Esophagus muscularis mucosa (tissue), 4 donors: Measurements from ENCODE around the gene GAS7. TPM values are rescaled to one million over a fixed set of nuclear protein-coding genes. Genes with fewer than 3 reads are reported as not detected.

Experiments used
- DNase-seq: peaks from one replicate; pipeline ENCODE4 v3.0.0-alpha.2; 2017; ENCODE audit errors: extremely low spot score
- H3K27ac ChIP-seq, 4 donors: fragments of 200-600 bp; sonication (generic); replicated peaks in 1 of 4; 1 replicate in 3 of 4; 2 replicates in 1 of 4; pipeline ENCODE4 v1.5.1; 2016 to 2019; ENCODE audit warnings: mild to moderate bottlenecking in 1 of 4
- H3K27me3 ChIP-seq, 4 donors: fragments of 200-600 bp; sonication (generic); one replicate each; pipeline versions ENCODE4 v1.5.1 to v1.6.0; 2016 to 2019
- H3K36me3 ChIP-seq, 4 donors: fragments of 200-600 bp; sonication (generic); one replicate each; pipeline ENCODE4 v1.5.1; 2016 to 2019
- H3K4me1 ChIP-seq, 4 donors: fragments of 200-600 bp; sonication (generic); one replicate each; pipeline ENCODE4 v1.5.1; 2016 to 2019
- H3K4me3 ChIP-seq, 4 donors: fragments of 200-600 bp; sonication (generic); 1 replicate in 2 of 4; 2 replicates in 2 of 4; pipeline ENCODE4 v1.5.1; 2016 to 2019; ENCODE audit warnings: mild to moderate bottlenecking in 4 of 4, moderate library complexity in 1 of 4
- H3K9me3 ChIP-seq, 4 donors: fragments of 200-600 bp; sonication (generic); 1 replicate in 3 of 4; 2 replicates in 1 of 4; pipeline ENCODE4 v1.5.1; 2016 to 2019
- EP300 ChIP-seq: sonication (generic); formaldehyde crosslinking; IDR thresholded peaks from one replicate; pipeline ENCODE4 v1.6.1; 2017; ENCODE audit warnings: antibody characterized with exemption
- POLR2A ChIP-seq: fragments of 450-650 bp; IDR thresholded peaks from one replicate; pipeline ENCODE4 v1.6.1; 2017; ENCODE audit warnings: antibody characterized with exemption, moderate library complexity, mild to moderate bottlenecking, low read depth
- POLR2AphosphoS5 ChIP-seq, 2 donors: sonication (generic); formaldehyde crosslinking; IDR thresholded peaks; one replicate each; pipeline ENCODE4 v1.6.1; 2017; ENCODE audit warnings: antibody characterized with exemption in 2 of 2
- WGBS: methylation state at CpG from one replicate; pipeline ENCODE4 v1.1.5; 2018; 5-methylcytosine and 5-hydroxymethylcytosine counted together
- intact Hi-C: fragments of 100-400 bp; cut with DNase I; formaldehyde crosslinking; loops from one replicate; pipeline ENCODE4 v1.15.1; 2023
- total RNA-seq, 4 donors: library from RNA; depleted of rRNA; stranded (reverse); fragments of >200 nt; gene quantifications; one replicate each; pipeline versions ENCODE4 v1.1.0 to v1.2.1, GENCODE V29; 2016
- TF ChIP-seq, protein P1 (sequence below), 3 experiments: fragments of 200-600 bp in 2 of 3; fragments of 450-650 bp in 1 of 3; sonication (generic) in 2 of 3; IDR thresholded peaks; one replicate each; pipeline ENCODE4 v1.5.1; 2017 to 2019; ENCODE audit warnings: antibody characterized with exemption in 3 of 3, mild to moderate bottlenecking in 2 of 3, moderate library complexity in 1 of 3

GAS7 gene
- total RNA-seq, 4 donors from 2014 or later, result 77.3 to 124 (median 86.7) TPM

- TF ChIP-seq POLR2AphosphoS5 (IDR thresholded peaks at IDR 0.05) (no peak), POLR2A (no peak)
- TF ChIP-seq, protein P1, sequence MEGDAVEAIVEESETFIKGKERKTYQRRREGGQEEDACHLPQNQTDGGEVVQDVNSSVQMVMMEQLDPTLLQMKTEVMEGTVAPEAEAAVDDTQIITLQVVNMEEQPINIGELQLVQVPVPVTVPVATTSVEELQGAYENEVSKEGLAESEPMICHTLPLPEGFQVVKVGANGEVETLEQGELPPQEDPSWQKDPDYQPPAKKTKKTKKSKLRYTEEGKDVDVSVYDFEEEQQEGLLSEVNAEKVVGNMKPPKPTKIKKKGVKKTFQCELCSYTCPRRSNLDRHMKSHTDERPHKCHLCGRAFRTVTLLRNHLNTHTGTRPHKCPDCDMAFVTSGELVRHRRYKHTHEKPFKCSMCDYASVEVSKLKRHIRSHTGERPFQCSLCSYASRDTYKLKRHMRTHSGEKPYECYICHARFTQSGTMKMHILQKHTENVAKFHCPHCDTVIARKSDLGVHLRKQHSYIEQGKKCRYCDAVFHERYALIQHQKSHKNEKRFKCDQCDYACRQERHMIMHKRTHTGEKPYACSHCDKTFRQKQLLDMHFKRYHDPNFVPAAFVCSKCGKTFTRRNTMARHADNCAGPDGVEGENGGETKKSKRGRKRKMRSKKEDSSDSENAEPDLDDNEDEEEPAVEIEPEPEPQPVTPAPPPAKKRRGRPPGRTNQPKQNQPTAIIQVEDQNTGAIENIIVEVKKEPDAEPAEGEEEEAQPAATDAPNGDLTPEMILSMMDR (IDR thresholded peaks at IDR 0.05), result no peak
- H3K4me3 ChIP-seq, result no peak overlapping the region
- no peaks in the 10 kb centered on the region for H3K36me3 ChIP-seq
- H3K4me1 ChIP-seq, result peaks cover 26 to 41% (median 36%) of the 10 kb centered on the region in 4 donors
- DNase-seq, result no peak
- no peaks in the 10 kb centered on the region for H3K27me3 ChIP-seq
- no peaks in the 10 kb centered on the region for H3K9me3 ChIP-seq
- 100% methylated on average over 3 of the region's 3 CpGs for WGBS
- intact Hi-C loops, result loop anchor here (10.0 kb wide), 1 partner anchor 121 kb away; no protein-coding TSS in a partner anchor
- no peak overlapping the region for H3K27ac ChIP-seq
Measured at GRCh38 chr17:10083864-10084263, 114.5 kb downstream of the GAS7 start.

GRCh38 chr17:10082795-10083194 lies 115.6 kb downstream of the GAS7 start:
- intact Hi-C loops, result loop anchor here (10.0 kb wide), 1 partner anchor 122 kb away; no protein-coding TSS in a partner anchor
- TF ChIP-seq, protein P1 (IDR thresholded peaks at IDR 0.05), result no peak
- no peak for TF ChIP-seq POLR2A
- WGBS, result 87% methylated on average over 2 of the region's 2 CpGs
- Histone ChIP-seq H3K4me3 (no peak overlapping the region), H3K36me3 (no peaks in the 10 kb centered on the region), H3K9me3 (no peaks in the 10 kb centered on the region), H3K27ac (no peak overlapping the region), H3K27me3 (no peaks in the 10 kb centered on the region), H3K4me1 (peaks cover 20 to 31% (median 26%) of the 10 kb centered on the region in 4 donors)
- DNase-seq, result no peak

GRCh38 chr17:10081571-10082169 lies 116.7 kb downstream of the GAS7 start:
- TF ChIP-seq EP300, result no peak
- no peak for TF ChIP-seq POLR2A
- TF ChIP-seq, protein P1 (IDR thresholded peaks at IDR 0.05), result no peak
- no peak for TF ChIP-seq POLR2AphosphoS5 (IDR thresholded peaks at IDR 0.05)

DNA sequence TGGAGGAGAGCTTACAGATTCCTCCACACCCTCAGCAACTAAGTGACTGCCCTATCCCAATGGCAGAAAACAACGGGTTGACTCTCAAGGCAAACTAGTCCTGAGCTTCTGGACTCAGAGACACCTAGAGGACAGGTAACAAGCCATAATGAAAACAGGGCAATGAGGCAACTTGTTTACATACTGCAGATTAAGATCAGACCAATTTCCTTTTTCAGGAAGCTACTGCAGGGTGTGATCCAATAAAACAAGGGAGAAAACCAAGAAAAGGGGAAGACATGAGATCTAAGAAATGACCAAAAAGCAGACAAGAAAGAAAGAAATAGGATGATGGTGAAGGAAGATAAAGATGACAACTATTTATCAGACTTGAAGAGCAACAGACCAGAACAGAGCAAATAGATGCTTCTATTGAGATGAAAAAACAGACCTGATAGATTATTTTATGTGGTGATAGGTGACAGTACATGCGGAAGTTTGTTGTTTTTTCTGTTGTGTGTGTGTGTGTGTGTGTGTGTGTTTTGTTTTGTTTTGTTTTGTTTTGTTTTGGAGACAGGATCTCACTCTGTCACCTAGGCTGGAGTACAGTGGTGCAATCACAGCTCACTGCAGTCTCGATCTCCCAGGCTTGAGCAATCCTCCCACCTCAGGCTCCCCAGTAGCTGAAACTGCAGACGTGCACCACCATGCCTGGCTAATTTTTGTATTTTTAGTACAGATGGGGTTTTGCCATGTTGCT lies 120.7 kb downstream of the GAS7 start:
- TF ChIP-seq POLR2AphosphoS5 (IDR thresholded peaks at IDR 0.05), result no peak
- TF ChIP-seq, protein P1 (IDR thresholded peaks at IDR 0.05), result no peak
- no peak for TF ChIP-seq EP300
- TF ChIP-seq POLR2A, result no peak
- H3K4me3 ChIP-seq, result no peak overlapping the region
- peaks cover 0 to 4% (median 0%) of the 10 kb centered on the region in 4 donors for H3K9me3 ChIP-seq
- 83% methylated on average over 4 of the region's 4 CpGs for WGBS
- H3K4me1 ChIP-seq, result peaks cover 0 to 6% (median 2%) of the 10 kb centered on the region in 4 donors
- H3K27ac ChIP-seq, result no peak overlapping the region
- intact Hi-C loops, result no loop called here
- H3K27me3 ChIP-seq, result no peaks in the 10 kb centered on the region
- DNase-seq, result no peak
- H3K36me3 ChIP-seq, result no peaks in the 10 kb centered on the region

More at GRCh38 chr17:10081571-10082169, 116.7 kb downstream of the GAS7 start:
- no peak overlapping the region for H3K27ac ChIP-seq
- no peak for DNase-seq
- intact Hi-C loops, result loop anchor here (10.0 kb wide), 1 partner anchor 123 kb away; no protein-coding TSS in a partner anchor
- H3K36me3 ChIP-seq, result no peaks in the 10 kb centered on the region
- no peak overlapping the region for H3K4me3 ChIP-seq
- peaks cover 0 to 4% (median 0%) of the 10 kb centered on the region in 4 donors for H3K9me3 ChIP-seq
- peaks cover 8 to 19% (median 14%) of the 10 kb centered on the region in 4 donors for H3K4me1 ChIP-seq
- no peaks in the 10 kb centered on the region for H3K27me3 ChIP-seq
- 60% methylated on average over 8 of the region's 8 CpGs for WGBS
